CD4-positive, alpha-beta T cell treated with Interleukin-10 for 1 hour (primary cell): Measurements from ENCODE around the gene ZNF853.
A peak's percentile ranks its signal among the peaks of the same experiment; 100 is the strongest.
"Not testable (repeated sequence)": the region's sequence is repeated elsewhere in the genome, so short reads cannot be mapped to it uniquely, and the experiment has no call there.

Experiments used
- DNase-seq: peaks from one replicate; pipeline ENCODE4 v3.0.0-alpha.2; 2020

ZNF853 gene

DNA sequence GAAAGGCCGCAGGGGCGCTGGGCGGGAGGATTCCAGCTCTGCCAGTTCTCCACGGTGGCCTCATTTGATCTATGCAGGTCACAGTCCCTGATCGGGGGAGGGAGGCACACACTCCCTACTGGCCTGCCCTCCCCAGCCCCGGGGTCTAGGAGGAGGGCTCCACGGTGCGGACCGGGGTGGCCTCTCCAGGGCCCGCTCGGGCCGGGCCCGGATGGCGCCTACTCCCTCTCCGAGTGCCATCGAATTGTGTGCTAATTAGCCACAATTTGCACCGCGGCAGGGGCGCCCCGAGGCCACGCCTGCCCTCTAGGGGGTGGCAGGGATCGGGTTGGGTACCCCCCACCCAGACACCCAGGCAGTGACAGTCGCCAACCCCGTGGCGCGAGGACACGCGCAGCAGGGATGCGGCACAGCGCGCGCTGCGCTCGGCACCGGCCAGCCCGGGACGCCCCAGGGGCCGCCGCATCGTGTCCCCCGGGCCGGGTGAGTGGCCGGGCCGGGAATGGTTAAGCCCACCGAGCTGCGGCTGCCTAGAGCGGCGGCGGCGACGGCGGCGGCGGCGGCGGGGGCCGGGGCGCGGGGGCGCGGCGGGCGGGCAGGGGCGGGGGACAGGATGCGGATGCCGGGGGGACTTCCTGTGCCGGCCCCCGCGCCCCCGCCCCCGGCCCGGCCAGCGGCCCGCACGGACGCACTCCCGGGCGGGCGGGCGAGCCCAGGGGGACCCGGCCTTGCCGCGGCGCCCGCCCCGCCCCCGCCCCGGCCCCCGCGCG is at the start of gene ZNF853:
Gene ZNF853 (plus strand): TSS at position 658 of the 770 bp plus-strand sequence. CDS start 565 bp downstream, outside the sequence.
- DNase-seq: peak; percentile 20

GRCh38 chr7:6565655-6566054 is 49.8 kb upstream of the ZNF853 start:
- no peak for DNase-seq

DNA sequence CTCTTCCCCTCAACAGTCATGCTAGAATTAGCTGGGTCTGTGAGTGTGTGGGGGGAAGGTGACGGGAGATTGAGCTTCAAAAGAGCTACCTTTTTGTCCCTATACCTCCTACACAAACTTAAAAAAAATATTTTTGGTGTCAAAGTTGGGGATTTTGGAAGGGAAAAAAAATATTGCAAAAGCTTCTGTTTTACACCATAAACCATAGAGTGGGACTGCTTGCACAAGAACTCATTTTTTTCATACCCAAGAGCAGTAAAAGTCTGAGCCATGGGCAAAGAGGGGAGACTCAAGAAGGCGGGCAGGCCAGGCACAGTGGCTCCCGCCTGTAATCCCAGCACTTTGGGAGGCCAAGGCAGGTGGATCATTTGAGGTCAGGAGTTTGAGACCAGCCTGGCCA is 47.5 kb upstream of the ZNF853 start:
- no peak for DNase-seq

DNA sequence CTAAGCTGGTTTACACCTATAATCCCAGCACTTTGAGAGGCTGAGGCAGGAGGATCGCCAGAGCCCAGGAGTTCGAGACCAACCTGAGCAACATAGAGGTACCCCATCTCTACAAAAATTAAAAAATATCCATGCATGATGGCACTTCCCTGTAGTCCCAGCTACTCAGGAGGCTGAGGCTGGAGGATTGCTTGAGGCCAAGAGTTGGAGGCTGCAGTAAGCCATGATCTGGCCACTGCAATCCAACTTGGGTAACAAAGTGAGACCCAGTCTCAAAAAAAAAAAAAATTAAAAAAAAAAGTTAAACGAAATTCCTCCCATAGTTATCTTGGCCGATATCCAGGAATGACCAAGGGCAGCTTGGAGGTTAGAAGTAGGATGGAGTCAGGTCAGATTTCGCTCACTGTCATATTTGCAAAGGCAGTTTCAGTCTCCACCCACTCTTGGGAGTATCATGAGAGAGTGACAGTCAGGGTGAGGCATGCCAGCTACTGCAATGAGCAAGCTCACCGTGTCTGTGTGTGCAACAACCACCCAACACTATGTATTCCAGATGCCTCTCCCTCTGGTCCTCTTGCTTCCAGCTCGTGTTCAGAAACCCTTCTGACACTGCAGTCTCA is 44.1 kb upstream of the ZNF853 start:
- no peak for DNase-seq

DNA sequence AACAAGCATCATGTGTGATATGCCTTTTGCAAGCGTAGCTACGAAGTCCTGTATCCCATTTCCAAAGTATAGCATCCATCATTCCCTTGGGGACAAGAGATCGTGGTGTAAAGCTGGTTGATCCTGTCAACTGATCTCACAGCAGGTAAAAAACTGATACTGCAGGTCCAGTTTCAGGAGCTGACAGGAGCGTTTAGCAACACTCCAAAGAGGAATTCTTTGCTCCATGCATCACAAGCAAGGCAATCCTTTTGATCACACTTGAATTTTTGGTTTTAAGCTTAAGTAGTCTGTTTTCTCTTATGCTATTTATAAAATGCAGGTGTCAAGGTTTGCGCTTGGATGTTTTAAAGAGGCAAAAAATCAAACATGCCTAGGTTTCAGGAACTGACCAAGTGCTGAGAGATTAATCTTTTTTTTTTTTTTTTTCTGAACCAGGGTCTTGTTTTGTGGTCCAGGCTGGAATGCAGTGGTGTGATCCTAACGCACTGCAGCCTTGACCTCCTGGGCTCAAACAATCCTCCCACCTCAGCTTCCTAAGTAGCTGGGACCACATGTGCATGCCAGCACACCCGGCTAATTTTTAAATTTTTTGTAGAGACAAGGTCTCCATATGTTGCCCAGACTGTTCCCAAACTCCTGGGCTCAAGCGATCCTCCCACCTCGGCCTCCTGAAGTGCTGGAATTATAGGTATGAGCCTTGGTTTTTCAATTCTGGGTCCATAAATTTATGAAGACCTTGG is 40.0 kb upstream of the ZNF853 start:
- no peak for DNase-seq

DNA sequence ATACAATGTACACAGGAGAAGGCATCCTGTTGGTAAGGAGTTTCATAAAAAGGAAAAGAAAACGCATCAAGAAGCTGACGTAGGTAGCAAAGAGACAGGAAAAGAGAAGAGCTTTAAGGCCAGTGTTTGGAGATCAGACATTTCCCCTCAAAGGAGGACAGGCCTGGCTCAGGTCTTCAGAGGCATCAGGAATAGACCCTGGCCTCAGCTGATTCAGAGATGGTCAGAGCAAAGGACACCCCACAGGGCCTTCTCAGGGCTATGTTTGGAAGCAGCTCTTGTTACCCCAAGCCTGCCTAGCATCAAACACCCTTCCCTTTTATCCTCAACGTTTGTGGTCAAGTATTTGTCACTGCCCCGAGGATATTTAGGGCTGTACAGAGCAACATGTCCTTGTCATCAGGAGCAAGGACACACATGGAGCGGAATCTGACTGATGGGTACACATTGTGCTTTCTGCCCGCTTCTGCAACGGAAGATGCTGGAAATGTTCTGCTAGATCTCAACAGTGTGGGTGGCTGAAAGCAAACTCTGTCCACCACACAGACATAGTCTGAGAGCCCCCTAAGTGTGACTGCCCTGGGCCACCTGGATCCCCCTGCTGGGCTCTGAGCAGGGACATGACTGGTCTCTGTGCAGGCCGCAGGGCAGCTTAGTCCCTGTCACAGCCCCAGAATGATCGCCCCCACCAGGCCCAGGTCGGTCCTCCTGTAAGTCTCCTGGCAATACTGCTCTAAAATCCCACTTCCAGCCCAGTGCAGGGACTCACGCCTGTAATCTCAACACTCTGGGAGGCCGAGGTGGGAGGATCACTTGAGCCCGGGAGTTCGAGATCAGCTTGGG is 39.2 kb upstream of the ZNF853 start:
- no peak for DNase-seq

DNA sequence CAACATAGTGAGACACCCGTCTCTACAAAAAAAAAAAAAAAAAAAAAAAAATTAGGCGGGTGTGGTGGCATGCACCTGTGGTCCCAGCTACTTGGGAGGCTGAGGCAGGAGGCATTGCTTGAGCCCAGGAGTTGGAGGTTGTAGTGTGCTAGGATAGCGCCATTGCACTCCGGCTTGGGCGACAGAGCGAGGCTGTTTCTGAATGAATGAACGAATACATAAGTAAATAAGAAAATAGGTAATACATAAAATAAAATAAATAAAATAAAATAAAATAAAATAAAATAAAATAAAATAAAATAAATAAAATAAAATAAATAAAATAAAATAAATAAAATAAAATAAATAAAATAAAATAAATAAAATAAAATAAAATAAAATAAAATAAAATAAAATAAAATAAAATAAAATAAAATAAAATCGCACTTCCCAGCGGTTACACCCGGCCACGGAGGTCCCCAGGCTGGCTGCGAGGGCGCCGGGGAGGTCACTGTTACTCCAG is 38.5 kb upstream of the ZNF853 start:
- DNase-seq: peak; percentile 23

GRCh38 chr7:6577369-6578113 is 37.9 kb upstream of the ZNF853 start, which contains the start of gene ZDHHC4:
TSS of gene ZDHHC4 (plus strand) at chr7:6577454. CDS start at chr7:6580562, 3,108 bp downstream.
- DNase-seq: peak; percentile 88

DNA sequence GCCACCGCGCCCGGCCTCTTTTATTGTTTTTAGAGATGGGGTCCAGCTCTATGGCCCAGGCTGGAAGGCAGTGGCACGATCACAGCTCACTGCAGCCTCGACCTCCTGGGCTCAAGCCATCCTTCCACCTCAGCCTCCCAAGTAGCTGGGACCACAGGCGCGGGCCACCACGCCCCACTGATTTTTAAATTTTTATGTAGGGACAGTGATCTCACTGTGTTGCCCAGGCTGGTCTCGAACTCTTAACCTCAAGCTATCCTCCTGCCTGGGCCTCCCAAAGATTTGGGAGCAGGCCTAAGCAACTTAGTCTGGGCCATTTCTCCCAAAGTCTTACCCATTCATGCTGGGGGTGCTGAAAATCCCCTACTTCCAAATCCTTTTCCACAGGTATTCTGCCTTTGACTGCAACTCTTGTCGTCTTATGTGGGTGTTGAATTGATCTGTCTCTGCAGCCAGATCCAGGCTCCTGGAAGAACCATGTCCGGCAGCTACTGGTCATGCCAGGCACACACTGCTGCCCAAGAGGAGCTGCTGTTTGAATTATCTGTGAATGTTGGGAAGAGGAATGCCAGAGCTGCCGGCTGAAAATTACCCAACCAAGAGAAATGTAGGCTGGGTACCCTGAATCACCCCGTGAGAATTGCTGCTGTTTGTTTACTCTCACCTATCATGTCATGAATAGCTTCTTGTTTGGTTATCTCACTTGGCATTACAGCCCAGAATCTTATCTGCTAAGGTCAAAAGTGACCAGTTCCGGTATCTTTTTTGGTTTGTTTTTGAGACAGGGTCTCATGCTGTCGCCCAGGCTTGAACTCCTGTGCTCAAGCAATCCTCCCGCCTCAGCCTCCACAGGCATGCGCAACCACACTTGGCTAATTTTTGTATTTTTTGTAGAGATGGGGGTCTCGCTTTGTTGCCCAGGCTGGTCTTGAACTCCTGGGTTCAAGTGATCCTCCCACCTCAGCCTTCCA is 37.0 kb upstream of the ZNF853 start:
- DNase-seq: no peak

- DNase-seq: no peak
These were observed 36.0 kb upstream of the ZNF853 start for GRCh38 chr7:6579446-6579845.

DNA sequence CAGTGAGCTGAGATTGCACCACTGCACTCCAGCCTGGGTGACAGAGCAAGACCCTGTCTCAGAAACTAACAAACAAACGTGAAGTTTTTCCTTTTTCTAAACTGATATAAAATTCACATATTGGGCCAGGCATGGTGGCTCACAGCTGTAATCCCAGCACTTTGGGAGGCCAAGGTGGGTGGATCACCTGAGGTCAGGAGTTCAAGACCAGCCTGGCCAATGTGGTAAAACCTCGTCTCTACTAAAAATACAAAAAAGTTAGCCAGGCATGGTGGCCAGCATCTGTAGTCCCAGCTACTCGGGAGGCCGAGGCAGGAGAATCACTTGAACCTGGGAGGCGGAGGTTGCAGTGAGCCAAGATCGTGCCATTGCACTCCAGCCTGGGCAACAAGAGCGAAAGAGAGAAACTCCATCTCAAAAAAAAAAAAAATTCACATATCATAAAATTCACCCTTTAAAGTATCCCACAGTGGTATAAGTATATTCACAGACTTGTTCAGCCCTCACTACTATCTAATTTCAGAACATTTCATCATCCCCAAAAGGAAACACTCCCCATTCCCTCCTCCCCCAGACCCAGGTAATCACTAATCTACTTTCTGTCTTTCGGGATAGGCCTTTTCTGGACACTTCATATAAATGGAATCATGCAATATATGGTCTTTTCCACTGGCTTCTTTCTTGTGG is 29.5 kb upstream of the ZNF853 start:
- not testable (repeated sequence) for DNase-seq

GRCh38 chr7:6588566-6588965 is 26.8 kb upstream of the ZNF853 start:
- DNase-seq: no peak

DNA sequence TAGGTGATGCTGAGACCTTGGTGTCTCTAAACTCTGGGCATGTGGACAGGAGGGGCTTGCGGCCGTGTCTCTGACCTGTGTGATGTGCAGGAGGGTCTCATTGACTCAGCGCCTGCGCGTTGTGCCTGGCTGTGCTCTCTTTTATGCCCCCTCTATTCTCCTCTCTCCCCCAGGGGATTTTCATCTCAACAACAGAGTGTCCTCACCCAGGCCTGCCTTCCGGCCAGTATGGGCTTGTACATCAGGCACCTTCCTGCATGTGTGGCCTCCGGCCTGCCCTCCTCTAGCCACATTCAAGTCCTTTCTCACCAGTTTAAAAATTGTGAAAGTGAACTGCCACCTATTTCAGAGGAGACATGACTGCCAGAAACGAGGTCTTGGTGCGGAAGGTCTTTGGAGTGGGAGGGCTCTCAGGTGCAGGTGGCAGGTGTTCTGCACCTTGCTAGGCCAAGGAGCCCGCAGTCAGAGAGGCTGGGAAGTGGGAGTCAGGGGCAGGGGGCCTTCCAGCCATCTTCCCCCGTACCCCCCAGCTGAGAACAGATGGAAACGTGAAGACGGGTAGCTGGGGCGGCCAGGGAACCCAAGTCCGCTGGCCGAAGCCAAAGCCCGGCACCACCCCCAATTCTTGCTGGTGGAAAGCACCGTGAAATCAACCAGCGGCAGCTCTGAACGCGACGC is 26.1 kb upstream of the ZNF853 start:
- DNase-seq: no peak

- peak; percentile 85 for DNase-seq
These were observed 25.4 kb upstream of the ZNF853 start, which contains the start of gene INTS15 for GRCh38 chr7:6589829-6590644. TSS of gene INTS15 (plus strand) at chr7:6590021. CDS start at chr7:6590284, 263 bp downstream.

GRCh38 chr7:6590645-6591110 is 24.7 kb upstream of the ZNF853 start:
- DNase-seq: no peak

GRCh38 chr7:6600093-6600492 is 15.3 kb upstream of the ZNF853 start:
- no peak for DNase-seq

DNA sequence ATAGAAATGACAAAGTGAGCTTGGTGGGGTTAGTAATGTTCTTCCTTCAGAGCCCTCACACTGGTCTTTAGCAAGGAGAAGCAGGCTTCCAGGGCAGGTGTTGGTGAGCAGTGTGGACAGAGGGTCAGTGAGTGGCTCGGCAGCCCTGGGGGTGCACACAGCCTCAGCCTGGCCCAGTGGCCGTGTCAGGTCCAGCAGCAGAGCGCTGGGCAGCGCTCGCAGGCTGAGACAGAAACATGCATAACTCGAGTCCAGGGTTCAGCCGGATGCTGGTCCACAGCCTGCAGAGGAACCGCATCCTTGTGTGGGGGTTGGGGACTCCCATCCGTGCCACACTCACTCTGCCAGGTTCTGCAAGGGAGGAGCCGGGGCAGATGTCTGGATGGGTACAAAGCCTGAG is 11.0 kb upstream of the ZNF853 start:
- DNase-seq: no peak
